GM23248 (cell line): ENCODE measurements around the gene MYBPC1.

ENCODE experiments used
- EZH2 ChIP-seq: fragments of 200-600 bp; sonication (generic); IDR thresholded peaks from 2 replicates; pipeline ENCODE4 v1.6.1; 2018; ENCODE audit warnings: antibody characterized with exemption, mild to moderate bottlenecking; ENCODE audit not compliant: insufficient read depth, poor library complexity, severe bottlenecking
- EZH2phosphoT487 ChIP-seq: fragments of 200-600 bp; sonication (generic); IDR thresholded peaks from 2 replicates; pipeline ENCODE4 v1.6.1; 2018; ENCODE audit warnings: antibody characterized with exemption, moderate library complexity, mild to moderate bottlenecking, low read depth; ENCODE audit not compliant: insufficient read depth

- no peak for TF ChIP-seq EZH2
- no peak for TF ChIP-seq EZH2phosphoT487
These were observed 1.9 kb upstream of the MYBPC1 start for GRCh38 chr12:101592921-101593320.
